Ascending aorta (tissue), 2 donors: Measurements from ENCODE around the gene TPSAB1. TPM values are rescaled to one million over a fixed set of nuclear protein-coding genes. Genes with fewer than 3 reads are reported as not detected.
"Not testable (repeated sequence)": the region's sequence is repeated elsewhere in the genome, so short reads cannot be mapped to it uniquely, and the experiment has no call there.

ENCODE experiments used
- DNase-seq, 2 donors: peaks; one replicate each; pipeline ENCODE4 v3.0.0-alpha.2; 2019; ENCODE audit warnings: low spot score in 2 of 2
- H3K27ac ChIP-seq, 2 donors: fragments of 200-600 bp; sonication (generic); one replicate each; pipeline ENCODE4 v1.5.1; 2016 to 2017; ENCODE audit warnings: mild to moderate bottlenecking in 1 of 2
- H3K27me3 ChIP-seq: fragments of 200-600 bp; sonication (generic); one replicate; pipeline ENCODE4 v1.5.1; 2017
- H3K36me3 ChIP-seq, 2 donors: fragments of 200-600 bp; sonication (generic); one replicate each; pipeline ENCODE4 v1.5.1; 2016
- H3K4me1 ChIP-seq, 2 donors: fragments of 200-600 bp; sonication (generic); one replicate each; pipeline ENCODE4 v1.5.1; 2016 to 2017; ENCODE audit warnings: mild to moderate bottlenecking in 1 of 2
- H3K4me3 ChIP-seq, 2 donors: fragments of 200-600 bp; sonication (generic); one replicate each; pipeline ENCODE4 v1.5.1; 2016 to 2017; ENCODE audit warnings: mild to moderate bottlenecking in 1 of 2
- H3K9me3 ChIP-seq, 2 donors: fragments of 200-600 bp; sonication (generic); one replicate each; pipeline ENCODE4 v1.5.1; 2016
- intact Hi-C: fragments of 100-400 bp; cut with DNase I; formaldehyde crosslinking; loops from one replicate; pipeline ENCODE4 v1.15.1; 2023
- total RNA-seq: library from RNA; depleted of rRNA; stranded (reverse); fragments of >200 nt; gene quantifications from one replicate; pipeline ENCODE4 v1.1.0, GENCODE V29; 2016
- TF ChIP-seq, protein P1 (sequence below), 3 experiments: fragments of 200-600 bp in 2 of 3; fragments of 450-650 bp in 1 of 3; sonication (generic) in 2 of 3; IDR thresholded peaks; one replicate each; pipeline ENCODE4 v1.5.1; 2016 to 2019; ENCODE audit warnings: antibody characterized with exemption in 3 of 3, mild to moderate bottlenecking in 1 of 3, moderate library complexity in 1 of 3

The TPSAB1 gene
- total RNA-seq, 1 donor from 2014 or later: 6.7 TPM

DNA sequence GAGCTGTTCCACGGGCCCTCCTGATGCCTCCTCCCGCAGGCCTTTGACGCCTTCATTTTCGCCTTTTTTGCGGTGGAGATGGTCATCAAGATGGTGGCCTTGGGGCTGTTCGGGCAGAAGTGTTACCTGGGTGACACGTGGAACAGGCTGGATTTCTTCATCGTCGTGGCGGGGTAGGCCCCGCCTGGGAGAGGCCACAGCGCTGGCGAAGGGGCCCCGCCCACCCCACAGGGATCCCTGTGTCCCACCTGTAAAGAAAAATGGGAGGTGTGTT lies 45.2 kb upstream of the TPSAB1 start:
- Histone ChIP-seq H3K9me3 (no peaks in the 10 kb centered on the region), H3K4me3 (no peak overlapping the region), H3K36me3 (no peaks in the 10 kb centered on the region), H3K27ac (no peak overlapping the region), H3K4me1 (no peaks in the 10 kb centered on the region), H3K27me3 (no peaks in the 10 kb centered on the region)
- intact Hi-C loops: loop anchor here (2.0 kb wide), 1 partner anchor 141 kb away; no protein-coding TSS in a partner anchor
- DNase-seq: no peak
- TF ChIP-seq, protein P1, sequence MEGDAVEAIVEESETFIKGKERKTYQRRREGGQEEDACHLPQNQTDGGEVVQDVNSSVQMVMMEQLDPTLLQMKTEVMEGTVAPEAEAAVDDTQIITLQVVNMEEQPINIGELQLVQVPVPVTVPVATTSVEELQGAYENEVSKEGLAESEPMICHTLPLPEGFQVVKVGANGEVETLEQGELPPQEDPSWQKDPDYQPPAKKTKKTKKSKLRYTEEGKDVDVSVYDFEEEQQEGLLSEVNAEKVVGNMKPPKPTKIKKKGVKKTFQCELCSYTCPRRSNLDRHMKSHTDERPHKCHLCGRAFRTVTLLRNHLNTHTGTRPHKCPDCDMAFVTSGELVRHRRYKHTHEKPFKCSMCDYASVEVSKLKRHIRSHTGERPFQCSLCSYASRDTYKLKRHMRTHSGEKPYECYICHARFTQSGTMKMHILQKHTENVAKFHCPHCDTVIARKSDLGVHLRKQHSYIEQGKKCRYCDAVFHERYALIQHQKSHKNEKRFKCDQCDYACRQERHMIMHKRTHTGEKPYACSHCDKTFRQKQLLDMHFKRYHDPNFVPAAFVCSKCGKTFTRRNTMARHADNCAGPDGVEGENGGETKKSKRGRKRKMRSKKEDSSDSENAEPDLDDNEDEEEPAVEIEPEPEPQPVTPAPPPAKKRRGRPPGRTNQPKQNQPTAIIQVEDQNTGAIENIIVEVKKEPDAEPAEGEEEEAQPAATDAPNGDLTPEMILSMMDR (IDR thresholded peaks at IDR 0.05): no peak

DNA sequence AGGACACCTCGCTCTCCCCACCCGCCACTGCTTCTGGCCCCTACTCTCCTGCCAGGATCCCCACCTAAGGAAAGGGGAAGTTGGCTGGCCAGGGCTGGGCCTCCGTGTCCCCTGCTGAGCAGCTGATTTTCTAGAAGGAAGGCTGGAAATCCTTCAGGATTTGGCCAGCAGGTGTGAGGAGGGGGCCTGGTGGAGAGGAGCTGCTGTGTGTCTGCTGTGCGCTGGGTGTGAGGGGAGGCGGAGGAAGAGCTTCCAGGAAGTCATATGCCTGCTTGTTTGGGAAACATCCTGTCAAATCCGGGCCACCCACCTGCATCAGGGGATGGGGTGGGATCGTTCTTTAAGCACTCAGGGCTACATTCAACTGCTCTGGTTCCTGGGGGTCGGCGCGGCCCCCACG lies 44.0 kb upstream of the TPSAB1 start:
- H3K9me3 ChIP-seq: no peaks in the 10 kb centered on the region
- H3K4me3 ChIP-seq: no peak overlapping the region
- intact Hi-C loops: no loop called here
- H3K27ac ChIP-seq: no peak overlapping the region
- no peaks in the 10 kb centered on the region for H3K36me3 ChIP-seq
- H3K4me1 ChIP-seq: no peaks in the 10 kb centered on the region
- TF ChIP-seq, protein P1 (IDR thresholded peaks at IDR 0.05): no peak
- no peak for DNase-seq
- H3K27me3 ChIP-seq: no peaks in the 10 kb centered on the region

DNA sequence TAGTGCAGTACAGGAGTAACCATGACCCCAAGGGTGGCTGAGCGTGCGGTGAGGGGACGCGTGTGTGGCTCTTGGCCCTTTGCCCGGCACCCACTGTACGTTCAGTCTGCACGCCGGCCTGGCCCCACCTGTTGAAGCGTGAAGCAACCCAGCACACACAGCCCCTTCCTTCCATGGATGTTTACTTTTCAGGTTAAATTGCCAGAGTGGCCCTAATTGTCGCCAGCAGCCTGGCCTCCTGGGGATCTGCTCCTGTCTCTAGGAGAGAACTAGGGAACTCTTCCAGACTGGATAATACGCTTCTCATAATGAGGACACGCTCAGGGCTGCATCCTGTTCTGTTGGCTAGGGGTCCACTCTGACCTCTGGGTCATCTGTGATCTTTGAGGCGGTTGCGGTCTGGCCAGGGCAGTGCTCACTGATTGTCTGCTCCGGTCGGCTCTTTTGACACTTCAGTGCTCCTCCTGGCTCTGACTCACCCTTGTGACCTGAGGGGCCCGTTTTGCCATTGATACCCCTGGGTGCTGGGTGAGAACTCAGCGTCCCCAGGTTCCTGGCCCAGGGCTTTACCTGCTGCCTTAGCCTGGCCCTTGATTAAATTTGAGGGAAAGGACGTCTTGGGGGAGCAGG lies 43.2 kb upstream of the TPSAB1 start:
- intact Hi-C loops: no loop called here
- no peak for DNase-seq
- no peak overlapping the region for H3K4me3 ChIP-seq
- no peak overlapping the region for H3K27ac ChIP-seq
- TF ChIP-seq, protein P1 (IDR thresholded peaks at IDR 0.05): no peak
- no peaks in the 10 kb centered on the region for H3K9me3 ChIP-seq
- H3K36me3 ChIP-seq: no peaks in the 10 kb centered on the region
- no peaks in the 10 kb centered on the region for H3K27me3 ChIP-seq
- H3K4me1 ChIP-seq: no peaks in the 10 kb centered on the region

DNA sequence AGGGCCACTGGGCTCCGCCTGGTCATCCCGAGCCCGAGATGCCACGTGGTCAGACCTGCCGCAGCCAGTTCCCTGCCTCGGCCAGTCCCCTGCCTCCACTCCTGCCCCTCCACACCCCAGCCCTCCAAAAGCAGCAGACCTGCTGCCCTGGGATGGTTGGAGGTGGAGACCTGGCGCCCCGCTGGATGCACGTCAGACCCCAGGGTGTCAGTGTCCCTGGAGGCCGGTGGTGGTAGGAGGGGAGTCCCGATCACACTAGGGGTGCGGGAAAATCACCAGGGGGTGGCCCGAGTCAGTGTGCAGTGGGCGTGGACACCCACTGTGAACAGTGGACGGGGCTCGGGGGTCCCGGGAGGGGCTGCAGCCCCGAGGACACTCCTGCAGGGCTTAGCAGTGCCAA lies 42.3 kb upstream of the TPSAB1 start:
- Histone ChIP-seq H3K27me3 (no peaks in the 10 kb centered on the region), H3K4me3 (no peak overlapping the region), H3K9me3 (no peaks in the 10 kb centered on the region), H3K36me3 (no peaks in the 10 kb centered on the region), H3K4me1 (no peaks in the 10 kb centered on the region), H3K27ac (no peak overlapping the region)
- TF ChIP-seq, protein P1 (IDR thresholded peaks at IDR 0.05): no peak
- intact Hi-C loops: no loop called here
- no peak for DNase-seq

DNA sequence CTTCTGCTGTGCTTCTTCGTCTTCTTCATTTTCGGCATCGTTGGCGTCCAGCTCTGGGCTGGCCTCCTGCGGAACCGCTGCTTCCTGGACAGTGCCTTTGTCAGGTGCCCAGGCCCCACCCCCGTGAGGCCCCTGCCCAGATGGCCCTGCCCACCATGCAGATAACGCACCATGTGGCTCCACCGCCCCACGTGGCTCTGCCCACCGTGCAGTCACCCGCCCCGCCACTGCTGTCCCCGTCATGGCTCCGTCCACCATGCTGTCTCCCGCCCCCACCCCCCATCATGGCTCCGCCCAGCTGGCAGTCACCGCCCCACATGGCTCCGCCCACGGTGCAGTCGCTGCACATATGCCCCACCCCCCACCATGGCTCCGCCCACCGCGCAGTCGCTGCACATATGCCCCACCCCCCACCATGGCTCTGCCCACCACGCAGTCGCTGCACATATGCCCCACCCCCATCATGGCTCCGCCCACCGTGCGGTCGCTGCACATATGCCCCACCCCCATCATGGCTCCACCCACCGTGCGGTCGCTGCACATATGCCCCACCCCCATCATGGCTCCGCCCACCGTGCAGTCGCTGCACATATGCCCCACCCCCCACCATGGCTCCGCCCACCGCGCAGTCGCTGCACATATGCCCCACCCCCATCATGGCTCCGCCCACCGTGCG lies 41.7 kb upstream of the TPSAB1 start:
- H3K36me3 ChIP-seq, DNase-seq, H3K27ac ChIP-seq, intact Hi-C loops, H3K27me3 ChIP-seq, H3K4me1 ChIP-seq, H3K4me3 ChIP-seq, H3K9me3 ChIP-seq: not testable (repeated sequence)

DNA sequence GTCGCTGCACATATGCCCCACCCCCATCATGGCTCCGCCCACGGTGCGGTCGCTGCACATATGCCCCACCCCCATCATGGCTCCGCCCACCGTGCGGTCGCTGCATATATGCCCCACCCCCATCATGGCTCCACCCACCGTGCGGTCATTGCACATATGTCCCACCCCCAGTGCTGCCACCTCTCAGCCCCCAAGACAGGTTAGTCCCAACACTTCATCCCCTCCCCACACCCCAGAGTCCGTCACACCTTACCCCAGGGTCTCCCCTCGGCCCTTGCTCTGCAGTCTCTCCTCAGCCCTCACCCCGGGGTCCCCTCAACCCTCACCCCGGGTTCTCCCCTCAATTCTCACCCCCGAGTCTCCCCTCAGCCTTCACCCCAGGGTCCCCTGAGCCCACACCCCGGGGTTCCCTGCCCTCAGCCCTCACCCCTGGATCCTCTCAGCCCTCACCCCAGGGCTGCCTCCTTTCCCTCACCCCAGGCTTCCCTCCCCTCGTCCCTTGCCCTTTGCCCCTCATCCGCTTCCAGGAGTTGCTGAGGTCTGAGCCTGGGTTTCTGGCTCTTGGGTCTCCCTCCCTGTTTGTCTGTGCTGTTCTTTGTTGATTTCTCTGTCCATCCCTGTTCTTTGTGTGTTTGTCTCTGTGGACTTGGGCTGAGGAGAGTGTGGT lies 41.0 kb upstream of the TPSAB1 start:
- no peak for DNase-seq
- TF ChIP-seq, protein P1 (IDR thresholded peaks at IDR 0.05): no peak
- Histone ChIP-seq H3K9me3 (no peaks in the 10 kb centered on the region), H3K4me1 (no peaks in the 10 kb centered on the region), H3K4me3 (no peak overlapping the region), H3K27ac (no peak overlapping the region), H3K27me3 (no peaks in the 10 kb centered on the region), H3K36me3 (no peaks in the 10 kb centered on the region)
- intact Hi-C loops: no loop called here
